Stimulated activated CD8-positive, alpha-beta memory T cell treated with anti-CD3 and anti-CD28 coated beads, Interleukin-15, amount 100 ng/mL, for 1 hour (primary cell): ENCODE results near the gene FGFR3.

Source experiments
- DNase-seq: peaks from one replicate; pipeline ENCODE4 v3.0.0-alpha.2; 2020; ENCODE audit warnings: low read depth

FGFR3 gene

DNA sequence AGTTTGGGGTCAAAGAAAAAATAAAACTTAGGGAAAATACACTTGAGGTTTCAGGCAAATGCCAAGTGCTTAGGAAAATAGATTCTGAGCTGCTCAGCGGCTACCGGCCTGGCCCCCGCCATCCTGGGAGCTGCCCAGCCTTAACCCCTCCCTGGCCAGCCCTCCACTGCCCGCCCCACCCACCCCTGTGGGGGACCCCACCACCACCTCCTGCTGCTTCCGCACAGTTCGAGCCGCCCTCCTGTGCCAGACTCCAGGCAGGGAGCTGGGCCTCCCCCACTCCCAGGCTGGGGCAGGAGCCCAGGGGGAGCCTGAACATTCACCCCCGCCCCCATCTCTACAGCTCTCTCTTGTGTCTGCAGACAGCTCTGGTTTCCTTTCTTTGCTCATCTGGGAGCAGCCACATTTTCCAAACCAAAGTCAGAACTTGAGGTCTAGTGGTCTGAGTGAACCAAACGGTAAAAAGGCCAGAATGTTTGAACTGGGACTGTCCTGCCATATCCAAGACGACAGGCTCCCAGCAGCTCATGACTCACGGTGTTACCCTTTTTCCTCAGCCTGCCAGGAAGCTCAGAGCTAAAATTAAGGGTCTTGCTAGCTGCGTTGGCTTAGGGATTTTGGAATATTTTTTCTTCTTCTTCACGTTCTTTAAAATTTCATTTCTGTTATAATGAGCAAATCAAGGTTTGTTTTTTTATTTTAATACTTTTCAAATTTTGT is 4.7 kb upstream of the FGFR3 start:
- DNase-seq, result no peak

DNA sequence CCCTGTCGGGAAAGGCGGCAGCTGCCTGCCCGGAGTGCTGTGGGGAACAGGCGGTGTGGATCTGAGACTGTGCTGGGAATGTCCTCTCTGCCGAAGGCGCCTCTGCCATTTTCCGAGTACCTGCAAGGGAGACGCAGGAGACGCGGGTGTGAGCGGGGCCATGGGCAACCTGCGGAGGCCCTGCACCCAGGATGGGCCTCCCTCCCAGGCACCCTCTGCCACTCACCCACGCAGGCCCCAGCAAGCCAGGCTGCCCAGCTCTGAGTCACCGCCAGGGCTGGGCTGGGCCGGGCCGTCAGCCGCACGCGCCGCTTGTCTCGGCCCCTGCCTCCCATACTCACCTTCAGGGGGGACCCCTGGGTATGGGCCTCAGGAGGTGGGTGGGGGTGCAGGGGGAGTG is 3.5 kb upstream of the FGFR3 start:
- DNase-seq, result no peak

DNA sequence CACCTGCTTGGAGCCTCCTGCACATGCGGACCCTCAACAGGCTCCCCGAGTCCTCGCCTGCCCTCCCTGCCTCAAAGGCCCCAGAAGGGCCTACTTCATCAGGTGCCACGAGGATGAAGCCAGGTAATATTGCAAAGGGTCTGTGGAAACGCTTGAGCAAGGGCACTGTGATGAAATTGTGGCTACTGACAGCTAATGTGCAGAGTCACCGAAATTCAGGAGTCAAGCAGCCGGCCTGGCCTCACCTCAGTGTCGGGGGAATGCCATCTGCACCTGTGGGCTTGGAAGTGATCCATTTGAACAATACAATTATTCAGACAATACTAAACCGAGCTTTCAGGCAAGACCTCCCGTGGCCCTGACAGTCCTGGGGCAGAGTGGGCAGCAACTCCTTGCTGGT is 3.1 kb upstream of the FGFR3 start:
- DNase-seq, result no peak

DNA sequence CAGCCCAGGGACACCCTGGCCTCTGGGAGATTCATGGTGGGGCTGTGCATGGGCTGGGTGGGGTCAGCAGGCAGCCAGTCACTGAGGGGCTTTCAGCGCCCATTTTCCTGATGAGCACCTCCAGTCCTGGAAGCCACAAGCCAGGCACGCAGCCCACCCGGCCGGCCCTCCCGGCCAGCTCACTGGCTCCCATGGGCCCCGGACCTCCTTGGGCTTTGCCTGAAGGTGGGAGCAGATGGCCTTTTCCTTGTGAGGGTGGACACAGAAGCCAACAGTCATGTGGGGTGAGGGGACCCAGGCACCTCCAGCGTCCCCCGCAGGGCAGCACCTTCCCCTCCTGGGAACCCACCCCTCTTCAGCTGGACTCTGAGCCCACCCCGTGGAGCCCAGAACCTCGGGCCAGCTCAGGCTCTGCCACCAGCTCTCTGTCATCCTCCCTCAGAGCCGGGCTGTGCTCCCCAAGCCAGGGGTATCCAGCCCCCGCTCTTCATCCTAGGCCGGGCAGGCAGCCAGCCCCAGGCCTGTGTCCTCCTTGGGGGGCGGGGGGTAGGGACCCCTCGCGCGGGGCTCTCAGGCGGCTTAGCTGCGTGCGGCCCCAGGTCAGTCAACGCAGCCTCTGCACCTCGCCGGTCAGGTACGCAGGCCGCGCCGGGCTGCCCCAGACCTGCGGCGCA is 798 bp upstream of the FGFR3 start:
- DNase-seq, result no peak

DNA sequence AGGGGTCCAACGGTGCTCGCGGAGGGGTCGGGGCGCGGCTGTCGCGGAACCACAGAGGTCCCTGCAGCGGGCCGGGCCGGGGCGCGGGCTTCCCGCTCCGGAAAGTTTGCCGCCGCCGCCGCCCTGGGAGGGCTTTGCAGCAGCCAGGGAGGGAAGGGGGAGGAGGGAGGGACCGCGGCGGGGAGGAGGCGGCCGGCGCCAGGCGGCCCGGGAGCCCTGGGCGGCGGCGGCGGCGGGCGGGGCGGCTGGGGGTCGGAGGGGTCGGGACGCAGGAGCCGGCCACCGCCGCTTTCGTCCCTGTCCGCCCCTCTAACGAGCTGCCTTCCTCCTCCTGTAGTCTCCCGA is 375 bp downstream of the FGFR3 start:
- no peak for DNase-seq

DNA sequence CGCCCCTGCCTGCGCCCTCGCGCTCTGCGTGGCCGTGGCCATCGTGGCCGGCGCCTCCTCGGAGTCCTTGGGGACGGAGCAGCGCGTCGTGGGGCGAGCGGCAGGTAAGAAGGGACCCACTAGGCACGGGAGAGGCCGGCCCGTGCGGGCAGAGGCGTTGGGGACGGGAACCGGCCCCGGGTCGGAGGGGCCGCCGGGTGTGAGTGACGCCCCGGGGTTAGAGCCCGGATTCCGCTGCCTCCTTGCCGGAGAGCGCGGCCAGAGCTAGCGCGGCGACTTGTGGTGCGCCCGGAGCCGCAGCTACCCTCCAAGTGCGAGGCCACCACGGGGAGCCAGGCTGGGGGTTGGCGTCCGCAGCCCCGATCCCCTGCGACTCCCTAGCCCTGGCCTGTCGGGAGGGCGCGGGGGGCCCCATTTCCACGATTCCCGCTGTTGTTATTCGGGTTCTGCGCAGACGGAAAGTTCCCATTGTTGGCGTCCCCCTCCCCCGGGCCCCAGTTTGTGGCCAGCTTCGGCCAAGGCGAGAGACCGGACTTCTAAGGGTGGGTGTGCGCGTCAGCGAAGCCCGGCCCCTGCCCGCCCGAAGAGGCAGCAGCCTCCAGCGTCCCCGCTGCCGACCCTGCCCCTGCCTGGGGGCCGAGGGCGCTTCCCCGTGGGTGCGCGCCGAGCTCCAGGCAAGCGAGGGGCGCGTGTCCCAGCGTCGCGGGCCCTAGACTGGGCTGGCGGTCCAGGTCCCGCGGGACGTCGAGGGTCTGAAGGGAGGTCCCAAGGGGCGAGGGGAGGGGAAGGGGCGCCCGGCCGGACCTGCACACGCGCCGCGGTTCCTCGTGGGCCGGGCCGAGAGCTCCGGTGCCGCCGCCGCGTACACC is 1.1 kb downstream of the FGFR3 start:
- DNase-seq, result no peak

DNA sequence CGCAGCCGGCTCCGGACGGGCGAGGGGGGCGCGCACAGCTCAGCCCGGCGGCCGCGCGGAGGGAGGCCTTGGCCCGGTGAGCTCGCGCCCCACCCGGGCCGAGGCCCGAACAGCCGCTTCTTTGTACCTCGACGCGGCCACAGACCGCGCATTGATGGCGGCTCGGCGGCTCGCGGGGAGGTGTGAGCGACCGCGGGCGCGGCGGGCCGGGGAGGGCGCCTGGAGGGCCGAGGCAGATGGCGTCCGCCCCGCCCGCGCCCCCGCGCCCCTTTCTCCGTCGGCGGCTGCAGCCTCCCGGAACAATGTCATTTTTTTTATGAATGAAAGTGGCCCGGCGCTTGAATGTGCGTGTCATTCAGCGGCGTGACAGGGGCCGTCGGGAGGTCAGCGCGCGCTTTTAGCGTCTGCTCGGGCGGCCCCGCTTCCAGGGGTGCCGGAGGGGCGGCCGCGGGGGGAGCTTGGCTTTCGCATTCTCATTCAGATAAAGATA is 1.8 kb downstream of the FGFR3 start:
- no peak for DNase-seq

DNA sequence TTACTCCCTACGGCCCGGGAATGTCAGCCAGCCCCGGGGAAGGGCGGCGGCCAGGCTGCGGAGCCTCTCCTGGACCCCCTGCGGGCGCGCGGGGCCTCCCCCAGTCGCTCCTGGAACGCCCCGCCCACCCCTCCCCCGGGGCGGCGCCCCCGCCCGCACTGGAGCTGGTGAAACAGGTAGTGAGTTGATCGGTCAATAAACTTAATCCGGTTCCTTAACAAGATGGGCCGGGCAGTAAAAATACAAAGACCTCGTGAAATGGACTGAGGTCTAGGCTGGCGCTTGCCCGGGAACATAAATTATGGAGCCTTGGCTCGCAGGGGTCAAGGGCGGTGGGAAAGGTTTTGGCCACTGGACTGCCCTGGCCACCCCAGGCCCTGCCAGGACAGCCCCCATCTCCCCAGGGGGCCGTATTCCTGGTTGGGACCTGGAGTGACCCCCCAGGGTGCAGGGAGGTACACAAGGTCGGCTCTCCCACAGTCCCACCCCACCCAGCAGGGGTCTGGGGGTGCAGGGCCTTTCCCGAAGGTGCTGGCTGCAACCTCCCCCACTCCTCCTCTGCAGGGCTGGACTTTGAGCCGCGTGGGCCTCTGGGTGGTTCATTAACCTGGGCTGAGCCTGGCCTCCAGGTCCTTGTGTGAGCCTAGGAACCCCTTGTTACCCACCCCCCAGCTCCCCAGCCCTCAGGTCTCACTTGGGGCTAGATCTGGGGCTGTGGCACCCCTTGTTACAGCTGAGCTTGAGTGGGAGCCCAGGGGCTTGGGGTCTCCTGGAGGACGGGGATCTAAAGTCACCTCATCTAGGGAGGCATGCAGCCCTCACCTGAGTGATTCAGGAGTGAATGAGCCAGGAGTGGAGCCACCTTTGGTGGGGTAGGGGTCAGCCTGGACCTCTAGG is 2.5 kb downstream of the FGFR3 start:
- DNase-seq, result no peak

DNA sequence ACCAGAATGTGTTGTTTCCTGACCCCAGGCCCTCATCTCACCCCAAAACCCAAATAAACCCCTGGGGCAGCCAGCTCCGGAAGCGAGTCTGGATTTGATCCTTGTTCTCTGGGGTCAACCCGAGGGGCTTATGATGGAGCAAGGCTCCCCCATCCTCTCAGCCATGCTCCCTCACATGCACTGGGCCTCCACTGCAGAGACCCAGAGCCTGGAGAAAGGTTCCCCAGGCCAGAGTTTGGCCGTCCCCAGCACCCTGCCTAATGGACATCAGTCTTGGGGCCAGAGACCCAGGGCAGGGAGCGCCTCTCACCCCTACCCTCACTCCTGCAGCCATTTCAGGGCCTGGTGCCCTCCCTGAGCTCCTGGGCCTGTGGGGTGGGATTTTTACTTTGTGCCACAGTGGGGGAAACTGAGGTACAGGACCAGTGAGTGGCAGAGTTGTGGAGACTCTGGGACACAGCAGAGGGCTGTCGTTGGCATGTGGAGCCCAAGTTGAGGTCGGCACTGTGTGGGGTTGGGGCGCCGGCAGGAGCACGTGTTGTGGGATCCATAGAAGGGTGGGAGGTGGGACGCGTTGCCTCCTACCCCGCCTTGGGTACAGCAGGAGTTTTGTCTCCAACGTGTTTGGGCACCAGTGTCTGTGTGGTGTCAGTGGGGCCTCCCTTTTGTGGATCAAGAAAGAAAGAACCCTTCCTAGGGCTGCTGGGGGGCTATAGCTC is 3.6 kb downstream of the FGFR3 start:
- DNase-seq, result no peak

DNA sequence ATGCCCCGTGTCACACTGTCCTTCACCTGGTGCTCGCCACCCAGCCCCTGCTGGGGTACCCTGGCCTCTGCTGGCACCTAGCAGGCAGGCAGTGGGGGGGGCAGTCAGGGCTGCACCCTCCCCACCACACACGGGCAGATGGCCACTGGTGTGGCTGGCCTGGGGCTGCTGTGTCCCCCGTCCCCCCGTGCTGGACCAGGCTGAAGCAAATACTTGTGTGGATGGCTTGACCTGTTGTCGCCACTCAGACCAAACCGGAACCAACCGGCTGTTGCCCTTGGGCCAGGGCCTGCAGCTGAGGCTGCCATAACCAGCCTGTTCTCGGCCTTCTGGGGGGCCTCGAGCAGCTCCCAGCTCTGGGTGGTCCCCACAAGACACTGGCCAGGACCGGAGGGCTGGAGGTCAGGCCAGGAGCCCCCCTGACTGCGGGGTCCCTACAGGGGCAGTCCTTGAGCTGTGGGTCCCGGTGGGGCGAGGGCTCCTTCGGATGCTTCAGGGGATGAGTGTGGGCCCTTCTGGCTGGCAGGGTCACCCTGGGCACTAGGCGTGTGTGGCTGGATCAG is 4.3 kb downstream of the FGFR3 start:
- DNase-seq, result no peak

DNA sequence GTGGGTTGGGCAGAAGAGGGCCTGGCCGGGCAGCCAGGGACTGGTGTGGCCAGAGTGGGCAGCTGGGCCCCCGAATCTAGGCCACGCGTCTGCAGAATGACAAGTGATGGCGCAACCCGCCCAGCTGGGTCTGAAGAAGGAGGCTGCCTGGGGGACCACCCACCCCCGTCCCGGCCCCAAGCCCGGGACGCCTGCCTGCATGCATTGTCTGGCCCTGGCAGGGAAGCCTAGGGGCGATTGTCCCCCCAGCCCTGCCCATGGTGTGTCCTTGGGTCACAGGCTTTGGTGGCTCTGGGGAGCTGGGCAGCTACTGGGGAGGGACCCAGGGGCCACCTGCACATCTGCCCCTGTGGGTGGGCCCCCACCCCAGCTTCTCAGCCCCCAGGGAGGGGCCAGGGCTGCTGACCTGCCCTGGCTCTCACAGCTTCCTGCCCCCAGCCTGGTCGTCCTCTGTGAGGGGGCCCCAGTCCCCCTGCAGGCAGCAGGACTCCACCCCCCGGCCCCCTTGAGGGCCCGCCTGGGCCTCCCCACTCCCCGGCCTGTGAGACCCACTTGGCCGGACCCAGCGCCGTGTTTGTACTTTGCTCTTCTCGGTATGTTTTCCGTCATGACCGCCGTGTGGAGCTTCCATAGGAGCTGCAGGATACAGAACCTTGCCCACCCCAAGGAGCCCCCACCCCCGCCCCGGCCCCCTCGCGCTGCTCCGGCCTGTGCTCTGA is 4.9 kb downstream of the FGFR3 start:
- DNase-seq, result no peak

DNA sequence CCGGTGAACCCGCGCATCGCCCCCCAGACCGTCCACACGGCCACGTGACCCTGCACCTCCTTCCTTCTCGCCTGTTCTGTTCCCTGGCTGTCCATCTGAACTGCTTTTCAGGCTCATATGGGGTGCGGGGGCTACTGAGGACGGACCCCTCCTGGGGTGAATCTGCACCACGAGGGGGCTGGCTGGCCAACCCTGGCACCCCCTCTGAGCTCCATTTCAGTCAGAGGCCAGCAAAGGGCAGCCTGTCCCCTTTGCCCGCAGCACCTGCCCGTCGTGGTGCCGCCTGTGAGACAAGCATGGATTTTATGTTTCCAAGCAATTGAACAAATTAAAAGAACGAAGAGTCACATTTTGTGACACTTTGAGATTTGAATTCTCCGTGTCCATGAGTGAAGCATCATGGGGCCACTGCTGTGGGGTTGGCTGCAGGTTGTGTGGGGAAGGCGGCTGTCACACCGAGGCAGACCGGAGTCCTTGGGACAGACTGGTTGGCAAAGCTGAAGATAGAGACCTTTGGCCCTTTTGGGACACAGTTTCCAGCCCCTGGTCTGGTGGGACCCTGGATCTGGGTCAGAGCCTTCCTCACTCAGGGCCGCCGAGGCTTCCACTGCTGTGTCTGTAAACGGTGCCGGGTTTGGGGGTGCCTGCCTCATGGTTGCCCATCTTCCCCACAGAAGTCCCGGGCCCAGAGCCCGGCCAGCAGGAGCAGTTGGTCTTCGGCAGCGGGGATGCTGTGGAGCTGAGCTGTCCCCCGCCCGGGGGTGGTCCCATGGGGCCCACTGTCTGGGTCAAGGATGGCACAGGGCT is 5.7 kb downstream of the FGFR3 start:
- DNase-seq, result no peak

DNA sequence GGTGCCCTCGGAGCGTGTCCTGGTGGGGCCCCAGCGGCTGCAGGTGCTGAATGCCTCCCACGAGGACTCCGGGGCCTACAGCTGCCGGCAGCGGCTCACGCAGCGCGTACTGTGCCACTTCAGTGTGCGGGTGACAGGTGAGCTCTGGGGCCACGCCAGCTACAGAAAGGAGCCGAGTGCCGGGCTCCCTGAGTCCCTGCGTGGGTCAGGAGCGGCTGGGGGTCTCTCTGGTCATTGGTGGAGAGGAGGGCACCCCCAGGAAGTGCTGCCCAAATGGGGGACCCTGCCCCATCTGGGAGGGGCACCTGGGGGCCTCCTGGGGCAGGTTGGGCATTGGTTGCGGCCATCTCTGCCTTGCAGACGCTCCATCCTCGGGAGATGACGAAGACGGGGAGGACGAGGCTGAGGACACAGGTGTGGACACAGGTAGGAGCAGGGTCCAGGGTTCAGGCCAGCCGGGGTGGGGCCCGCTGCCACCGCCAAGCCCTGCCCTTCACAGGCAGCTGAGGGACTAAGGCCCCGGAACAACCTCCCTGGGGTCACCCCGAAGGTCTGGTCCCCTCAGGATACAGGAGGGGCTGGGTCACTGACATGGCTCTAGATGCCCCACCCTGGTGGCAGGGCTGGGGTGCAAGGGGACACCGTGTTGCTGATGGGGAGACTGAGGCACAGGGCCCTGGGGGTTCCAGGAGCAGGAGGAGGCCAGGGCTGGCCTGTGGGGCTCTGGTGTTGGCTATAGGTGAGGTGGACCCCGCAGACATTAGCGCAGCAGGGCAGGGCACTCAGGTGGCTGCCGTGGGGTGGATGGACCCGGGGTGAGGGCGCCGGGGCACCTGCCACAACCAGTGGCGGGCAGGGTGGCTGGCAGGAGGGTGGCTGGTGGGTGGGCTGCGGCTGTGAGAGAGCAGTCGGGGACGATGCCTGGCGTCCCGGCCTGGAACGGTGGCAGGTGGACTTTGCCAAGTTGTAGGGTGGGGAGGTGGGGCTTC is 6.6 kb downstream of the FGFR3 start:
- DNase-seq, result no peak

DNA sequence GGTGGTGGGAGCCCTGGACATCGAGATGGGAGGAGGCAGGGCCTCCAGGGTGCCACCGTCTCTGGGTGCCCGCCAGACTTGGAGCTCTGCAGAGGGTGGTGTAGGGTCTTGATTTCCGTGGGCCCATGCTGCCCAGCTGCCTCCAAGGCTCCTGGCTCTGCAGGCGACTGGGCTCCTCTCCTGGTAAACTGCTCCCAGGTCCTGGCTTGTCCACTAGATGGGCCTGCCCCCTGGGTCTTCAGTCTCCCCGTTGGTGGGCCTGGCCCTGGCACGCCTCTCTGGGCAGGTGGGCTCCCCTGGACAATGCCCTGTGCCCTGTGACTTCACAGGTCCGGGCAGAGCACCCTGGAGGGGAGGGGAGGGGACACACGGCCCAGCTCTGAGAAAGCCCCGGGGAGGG is 7.7 kb downstream of the FGFR3 start:
- no peak for DNase-seq

DNA sequence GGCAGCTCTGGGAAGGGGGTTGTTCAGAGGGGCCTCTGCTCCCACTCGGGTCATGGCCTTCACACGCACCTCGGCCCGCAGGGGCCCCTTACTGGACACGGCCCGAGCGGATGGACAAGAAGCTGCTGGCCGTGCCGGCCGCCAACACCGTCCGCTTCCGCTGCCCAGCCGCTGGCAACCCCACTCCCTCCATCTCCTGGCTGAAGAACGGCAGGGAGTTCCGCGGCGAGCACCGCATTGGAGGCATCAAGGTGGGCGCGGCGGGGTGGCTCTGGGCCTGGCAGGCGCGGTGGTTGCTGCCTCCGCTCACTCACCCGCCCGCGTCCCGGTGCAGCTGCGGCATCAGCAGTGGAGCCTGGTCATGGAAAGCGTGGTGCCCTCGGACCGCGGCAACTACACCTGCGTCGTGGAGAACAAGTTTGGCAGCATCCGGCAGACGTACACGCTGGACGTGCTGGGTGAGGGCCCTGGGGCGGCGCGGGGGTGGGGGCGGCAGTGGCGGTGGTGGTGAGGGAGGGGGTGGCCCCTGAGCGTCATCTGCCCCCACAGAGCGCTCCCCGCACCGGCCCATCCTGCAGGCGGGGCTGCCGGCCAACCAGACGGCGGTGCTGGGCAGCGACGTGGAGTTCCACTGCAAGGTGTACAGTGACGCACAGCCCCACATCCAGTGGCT is 8.3 kb downstream of the FGFR3 start:
- no peak for DNase-seq

DNA sequence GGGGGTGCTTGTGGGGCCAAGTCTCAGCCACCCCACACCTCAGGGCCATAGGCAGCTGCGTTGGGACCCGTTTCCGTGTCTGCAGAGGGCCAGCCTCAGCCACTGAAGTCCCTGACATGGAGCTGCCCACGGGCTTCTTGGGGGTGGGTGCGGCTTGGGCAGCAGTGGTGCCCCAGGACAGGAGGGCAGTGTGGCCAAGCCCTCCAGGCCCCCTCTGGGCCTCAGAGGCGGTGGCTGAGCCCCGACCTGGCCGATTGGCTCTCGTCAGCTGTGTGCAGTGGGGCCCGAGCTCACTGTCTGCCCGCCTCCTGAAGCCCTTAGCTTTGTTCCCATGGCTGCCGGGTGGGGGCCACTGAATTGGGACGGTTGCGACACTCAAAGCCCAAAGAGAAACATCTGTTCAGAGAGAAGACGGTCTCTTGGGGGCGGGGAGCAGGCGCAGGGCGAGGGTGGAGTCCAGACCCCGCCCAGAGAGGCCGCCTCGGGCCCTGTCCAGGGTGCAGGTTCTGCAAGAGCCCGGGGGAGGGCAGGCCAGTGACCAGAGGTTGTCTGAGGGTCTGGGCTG is 9.1 kb downstream of the FGFR3 start:
- DNase-seq, result no peak
